ENCODE results near the gene ANTXR2.

Gene ANTXR2

DNA sequence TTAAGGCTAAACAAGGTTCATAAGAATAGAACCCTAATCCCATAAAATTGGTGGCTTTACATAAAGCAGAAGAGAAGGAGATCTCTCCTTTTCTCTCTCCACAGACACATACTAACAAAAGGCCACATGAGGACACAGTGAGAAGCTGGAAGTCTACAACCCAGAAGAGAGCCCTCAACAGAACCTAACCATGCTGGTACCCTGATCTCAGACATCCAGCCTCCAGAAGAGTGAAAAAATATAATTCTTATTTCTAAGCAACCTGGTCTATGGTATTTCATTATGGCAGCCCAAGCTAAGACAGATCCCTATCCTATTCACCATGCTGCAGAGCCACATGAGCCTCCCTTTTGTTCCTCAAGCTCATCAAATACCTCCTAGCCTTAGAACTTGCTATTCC is 195.5 kb downstream of the ANTXR2 start:
- in situ Hi-C loops (cut with HindIII; ENCODE audit: low sequenced_read_pairs): no loop called here

GRCh38 chr4:79875344-79875899 is 197.6 kb downstream of the ANTXR2 start:
- in situ Hi-C loops (cut with HindIII; ENCODE audit: low sequenced_read_pairs): no loop called here

- in situ Hi-C loops (cut with HindIII; ENCODE audit: low sequenced_read_pairs): no loop called here
These were observed 198.8 kb downstream of the ANTXR2 start for GRCh38 chr4:79874197-79874596.

GRCh38 chr4:79872738-79873137 is 200.3 kb downstream of the ANTXR2 start:
- in situ Hi-C loops (cut with HindIII; ENCODE audit: low sequenced_read_pairs): no loop called here

- in situ Hi-C loops (cut with HindIII; ENCODE audit: low sequenced_read_pairs): no loop called here
These were observed 201.1 kb downstream of the ANTXR2 start for GRCh38 chr4:79871961-79872360.

GRCh38 chr4:79869597-79870237 is 203.3 kb downstream of the ANTXR2 start:
- in situ Hi-C loops (cut with HindIII; ENCODE audit: low sequenced_read_pairs): no loop called here

- in situ Hi-C loops (cut with HindIII; ENCODE audit: low sequenced_read_pairs): no loop called here
These were observed 207.8 kb downstream of the ANTXR2 start for GRCh38 chr4:79865201-79865597.

DNA sequence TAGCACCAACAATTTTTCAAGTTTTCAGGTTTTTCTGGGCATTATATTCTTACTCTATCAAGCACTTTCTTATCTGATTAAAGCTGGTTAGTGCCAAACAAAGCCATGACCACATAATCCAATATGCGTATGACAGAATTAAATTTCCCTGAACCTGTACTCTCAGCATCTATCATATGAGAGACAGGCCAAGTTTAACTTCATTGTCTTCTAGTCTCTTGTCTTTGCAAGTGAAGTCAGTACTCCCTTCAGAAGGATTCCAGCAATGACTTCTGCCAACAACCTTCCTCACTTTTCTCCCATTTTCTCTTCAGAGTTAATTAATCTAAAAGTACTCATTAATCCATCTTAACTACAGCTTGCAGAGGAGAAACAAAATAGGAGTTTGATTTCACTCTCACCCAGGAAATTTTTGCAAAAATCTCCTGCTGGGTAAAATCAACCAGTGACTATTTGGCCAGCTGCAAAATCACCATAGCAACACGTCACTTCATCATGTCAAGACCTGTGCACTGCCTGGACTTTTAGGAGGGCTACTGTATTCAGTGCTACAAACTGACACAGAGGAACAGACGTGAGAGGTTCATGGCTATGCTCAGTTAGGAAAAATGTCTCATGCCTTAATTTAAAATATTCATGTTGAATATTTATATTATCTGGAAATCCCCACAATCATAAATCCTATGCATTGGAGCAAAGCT is 208.4 kb downstream of the ANTXR2 start:
- in situ Hi-C loops (cut with HindIII; ENCODE audit: low sequenced_read_pairs): no loop called here

GRCh38 chr4:79863333-79863732 is 209.7 kb downstream of the ANTXR2 start:
- in situ Hi-C loops (cut with HindIII; ENCODE audit: low sequenced_read_pairs): no loop called here

DNA sequence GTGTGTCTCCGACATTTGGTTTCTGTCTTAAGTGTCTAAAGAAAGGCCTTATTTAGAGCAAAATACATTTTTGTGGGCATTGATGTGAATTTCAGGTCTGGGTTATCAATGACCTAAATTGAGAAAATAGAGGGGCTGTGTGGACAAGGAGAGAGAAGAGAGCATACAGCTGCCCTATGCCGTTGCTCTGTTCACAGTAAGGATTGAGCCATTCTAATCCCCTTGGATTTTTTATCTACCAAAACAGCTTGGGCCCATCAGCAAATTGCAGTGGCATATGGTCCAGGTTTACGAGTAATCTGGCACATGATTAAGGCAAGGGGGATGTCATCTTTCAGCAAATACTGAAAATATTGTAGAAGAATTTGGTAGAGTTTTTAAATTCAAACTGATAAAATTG is 210.2 kb downstream of the ANTXR2 start:
- in situ Hi-C loops (cut with HindIII; ENCODE audit: low sequenced_read_pairs): no loop called here

- in situ Hi-C loops (cut with HindIII; ENCODE audit: low sequenced_read_pairs): no loop called here
These were observed 215.2 kb downstream of the ANTXR2 start for GRCh38 chr4:79857811-79858210.

GRCh38 chr4:79856196-79856595 is 216.8 kb downstream of the ANTXR2 start:
- in situ Hi-C loops (cut with HindIII; ENCODE audit: low sequenced_read_pairs): no loop called here

- in situ Hi-C loops (cut with HindIII; ENCODE audit: low sequenced_read_pairs): no loop called here
These were observed 218.1 kb downstream of the ANTXR2 start for GRCh38 chr4:79854856-79855502.

- in situ Hi-C loops (cut with HindIII; ENCODE audit: low sequenced_read_pairs): no loop called here
These were observed 220.7 kb downstream of the ANTXR2 start for GRCh38 chr4:79852305-79852730.

DNA sequence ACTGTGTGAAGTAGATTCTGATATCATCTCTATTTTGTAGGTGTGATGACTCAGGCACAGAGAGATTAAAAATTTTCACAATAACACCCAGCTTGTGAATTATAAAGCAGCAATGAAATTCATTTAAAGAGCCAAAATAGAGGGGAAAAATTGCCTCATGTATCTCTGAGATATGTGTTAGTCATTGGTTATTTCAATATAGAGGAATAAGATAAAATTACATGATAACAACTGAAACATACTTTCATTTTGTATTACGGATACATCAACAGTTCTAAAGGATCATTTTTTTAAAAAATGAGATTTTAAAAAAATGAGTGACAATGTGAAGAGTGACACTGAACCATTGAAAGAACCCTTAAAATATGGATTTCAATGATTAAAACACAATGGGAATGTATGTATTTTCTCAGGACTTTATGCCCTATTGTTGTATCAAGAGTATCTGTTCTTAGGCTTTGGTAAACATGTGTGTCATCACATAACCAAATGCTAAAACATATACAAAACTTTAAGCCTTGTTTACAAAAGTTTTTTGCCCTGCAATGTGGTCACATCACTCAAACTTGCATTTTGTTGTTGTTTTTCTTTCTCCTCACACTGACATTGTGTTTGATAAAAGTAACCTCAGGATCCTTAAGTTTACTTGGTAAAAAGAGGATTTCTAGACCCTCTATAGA is 221.3 kb downstream of the ANTXR2 start:
- in situ Hi-C loops (cut with HindIII; ENCODE audit: low sequenced_read_pairs): no loop called here
